ES-I3 (cell line): ENCODE measurements around the gene SRR.

Experiments
- H3K36me3 ChIP-seq: 2 replicates; pipeline ENCODE4 v1.6.1; 2013; ENCODE audit warnings: mild to moderate bottlenecking, low read length, control low read depth, moderate library complexity; ENCODE audit not compliant: insufficient read depth
- H3K4me1 ChIP-seq: 2 replicates; pipeline ENCODE4 v1.6.1; 2013; ENCODE audit warnings: mild to moderate bottlenecking, control low read depth, low read length; ENCODE audit not compliant: insufficient read depth
- H3K9ac ChIP-seq: 2 replicates; pipeline ENCODE4 v1.6.1; 2013; ENCODE audit warnings: low read depth, mild to moderate bottlenecking, low read length, moderate library complexity
- H3K9me3 ChIP-seq: 2 replicates; pipeline ENCODE4 v1.6.1; 2013; ENCODE audit warnings: mild to moderate bottlenecking, low read length, moderate library complexity; ENCODE audit not compliant: control insufficient read depth, insufficient read depth

Gene SRR

DNA sequence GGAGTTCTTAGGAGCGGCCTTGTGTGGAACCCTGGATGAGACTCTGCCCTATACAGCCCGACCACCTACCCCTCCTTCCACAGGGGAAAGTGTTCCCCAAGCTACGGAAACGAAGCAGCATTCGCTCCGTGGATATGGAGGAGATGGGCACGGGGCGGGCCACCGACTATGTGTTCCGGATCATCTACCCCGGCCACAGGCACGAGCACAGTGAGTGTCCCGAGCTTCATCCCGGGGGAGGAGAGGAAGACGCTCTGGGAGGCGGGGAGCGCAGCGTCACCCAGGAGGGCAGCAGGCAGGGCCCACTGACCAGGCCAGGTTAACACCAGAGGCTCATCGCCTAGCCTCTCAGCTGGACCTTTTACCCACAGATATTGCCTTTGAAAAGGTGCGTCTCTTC is 61.4 kb downstream of the SRR start:
- no peak overlapping the region for H3K9ac ChIP-seq
- no peaks in the 10 kb centered on the region for H3K36me3 ChIP-seq
- no peaks in the 10 kb centered on the region for H3K9me3 ChIP-seq
- 0 out of 2 replicates have a peak, but pooled peaks cover 3% of the 10 kb centered on the region for H3K4me1 ChIP-seq

DNA sequence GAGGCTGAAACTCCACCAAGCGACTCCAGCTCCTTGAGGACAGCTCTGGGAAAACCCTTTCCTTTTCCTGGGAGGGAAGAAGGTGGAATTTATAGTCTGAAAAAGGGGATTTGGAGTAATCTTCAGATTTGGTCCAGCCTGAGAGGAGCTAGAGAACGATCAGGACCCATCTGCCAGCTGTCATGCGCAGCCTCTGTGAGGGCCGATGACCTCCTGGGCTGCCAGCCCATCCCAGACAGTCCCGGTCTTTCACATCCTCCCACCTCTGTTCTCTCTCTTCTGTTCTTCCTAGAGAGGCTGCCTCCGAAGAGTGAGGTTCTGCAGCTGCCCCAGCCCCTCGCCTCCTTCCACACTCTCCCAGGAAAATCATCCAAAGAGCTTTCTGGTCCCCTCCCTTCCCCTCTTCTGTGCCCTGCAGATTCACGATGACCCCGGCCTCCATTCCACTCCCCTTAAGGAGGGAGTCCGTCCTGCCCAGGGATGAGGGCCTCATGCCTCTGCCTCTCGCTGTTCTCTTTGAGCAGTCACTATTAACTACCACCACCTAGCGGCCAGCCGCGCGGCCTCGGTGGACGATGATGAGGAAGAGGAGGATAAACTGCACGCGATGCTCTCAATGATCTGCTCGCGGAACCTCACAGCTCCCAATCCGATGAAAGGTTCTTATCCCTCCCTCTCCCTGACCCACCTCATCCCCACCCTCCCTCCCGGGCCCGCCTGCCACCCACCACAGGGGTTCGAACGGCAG is 63.2 kb downstream of the SRR start:
- Histone ChIP-seq H3K4me1 (0 out of 2 replicates have a peak, but pooled peaks cover 3% of the 10 kb centered on the region), H3K9ac (no peak overlapping the region), H3K36me3 (0 out of 2 replicates have a peak, but pooled peaks cover 3% of the 10 kb centered on the region), H3K9me3 (no peaks in the 10 kb centered on the region)

DNA sequence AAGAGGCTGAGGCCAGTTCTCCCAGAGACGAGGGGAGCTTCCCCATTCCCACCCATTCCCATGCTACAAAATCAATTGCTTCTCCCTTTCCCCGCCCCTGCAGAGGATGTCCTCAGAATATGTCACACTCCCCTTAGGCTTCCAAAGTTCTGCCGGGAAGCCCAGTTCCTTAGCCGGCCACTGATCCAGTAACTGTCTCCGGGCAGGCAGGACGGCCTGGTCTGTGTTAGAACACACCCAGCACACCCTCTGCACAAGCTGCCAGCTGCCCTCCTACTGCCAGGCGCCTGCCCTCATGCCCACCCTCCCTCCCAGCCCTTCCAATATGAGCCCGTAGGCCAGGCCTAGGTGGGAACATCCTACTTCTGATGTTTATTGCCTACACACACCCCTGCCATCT is 64.6 kb downstream of the SRR start:
- peaks cover 7% of the 10 kb centered on the region; the same call in 1 of the 2 replicates for H3K36me3 ChIP-seq

GRCh38 chr17:2369039-2369438 is 65.3 kb downstream of the SRR start:
- Histone ChIP-seq H3K4me1 (0 out of 2 replicates have a peak, but pooled peaks cover 3% of the 10 kb centered on the region), H3K9ac (no peak overlapping the region), H3K9me3 (no peaks in the 10 kb centered on the region), H3K36me3 (peaks cover 7% of the 10 kb centered on the region; the same call in 1 of the 2 replicates)

More for the DNA sequence above, 64.6 kb downstream of the SRR start:
- Histone ChIP-seq H3K4me1 (0 out of 2 replicates have a peak, but pooled peaks cover 3% of the 10 kb centered on the region), H3K9me3 (no peaks in the 10 kb centered on the region), H3K9ac (no peak overlapping the region)

- Histone ChIP-seq H3K9ac (no peak overlapping the region), H3K9me3 (no peaks in the 10 kb centered on the region), H3K4me1 (0 out of 2 replicates have a peak, but pooled peaks cover 3% of the 10 kb centered on the region), H3K36me3 (peaks cover 7% of the 10 kb centered on the region; the same call in 1 of the 2 replicates)
These were observed 65.9 kb downstream of the SRR start for GRCh38 chr17:2369551-2370210.

DNA sequence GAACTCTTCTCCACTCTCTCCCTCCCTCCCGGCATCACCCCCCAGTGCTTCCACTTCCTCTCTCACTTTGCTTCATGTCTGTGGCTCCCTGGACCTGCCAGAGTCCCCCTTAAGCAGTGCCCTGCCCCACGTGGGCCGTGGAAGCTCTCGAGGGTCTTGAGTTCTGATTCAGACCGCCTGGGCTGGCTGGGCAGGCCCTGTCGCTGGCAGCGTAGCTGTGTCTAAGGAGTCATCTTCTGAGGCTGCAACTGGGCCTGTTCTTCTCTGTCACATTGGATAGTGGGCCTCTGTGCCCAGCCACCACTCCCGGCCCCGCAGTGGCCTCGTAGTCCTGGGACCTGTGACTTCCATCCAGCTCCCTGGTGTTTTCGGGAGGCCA is 66.5 kb downstream of the SRR start:
- peaks cover 7% of the 10 kb centered on the region; the same call in 1 of the 2 replicates for H3K36me3 ChIP-seq
- H3K9ac ChIP-seq: no peak overlapping the region
- 0 out of 2 replicates have a peak, but pooled peaks cover 3% of the 10 kb centered on the region for H3K4me1 ChIP-seq
- no peaks in the 10 kb centered on the region for H3K9me3 ChIP-seq

DNA sequence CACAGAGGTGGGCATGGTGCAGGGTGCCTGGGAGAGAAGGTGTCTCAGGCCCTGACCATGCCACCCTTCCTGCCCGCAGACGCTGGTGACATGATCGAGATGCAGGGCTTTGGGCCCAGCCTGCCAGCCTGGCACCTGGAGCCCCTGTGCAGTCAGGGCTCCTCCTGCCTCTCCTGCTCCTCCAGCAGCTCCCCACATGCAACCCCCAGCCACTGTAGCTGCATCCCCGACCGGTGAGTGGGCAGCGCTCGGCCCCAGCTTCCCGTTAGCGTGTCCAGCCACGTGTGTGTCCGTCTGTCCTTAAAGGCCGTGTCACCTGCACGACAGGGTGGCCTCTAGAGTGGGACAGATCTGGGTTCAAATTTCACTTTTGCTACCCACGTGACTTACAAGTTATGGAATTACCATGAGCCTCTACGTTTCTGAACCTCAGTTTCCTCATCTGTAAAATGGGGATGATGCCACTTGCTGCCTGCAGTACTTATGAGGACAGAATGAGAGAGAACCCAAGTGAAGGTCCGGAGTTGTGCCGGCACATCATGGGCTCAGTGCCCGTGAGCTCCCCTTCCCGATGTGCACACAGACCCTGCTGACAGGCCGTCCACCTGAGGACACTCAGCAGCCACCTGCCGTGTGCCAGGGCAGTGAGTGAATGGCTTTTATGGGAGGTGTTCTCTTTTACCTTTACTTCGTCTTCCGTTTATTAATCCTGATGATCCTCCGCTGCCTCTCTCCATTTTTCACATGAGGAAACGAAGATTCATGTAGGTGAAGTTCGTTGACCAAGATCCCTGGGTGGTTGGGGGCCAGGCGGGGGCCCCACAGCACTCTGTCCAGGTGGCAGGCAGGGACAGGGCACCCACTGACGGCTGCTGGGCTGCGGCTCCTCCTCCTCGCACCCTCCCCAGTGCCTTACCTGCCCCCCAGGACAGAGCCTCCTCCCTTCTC is 67.7 kb downstream of the SRR start:
- Histone ChIP-seq H3K9me3 (no peaks in the 10 kb centered on the region), H3K36me3 (peaks cover 7% of the 10 kb centered on the region; the same call in 1 of the 2 replicates), H3K9ac (no peak overlapping the region), H3K4me1 (0 out of 2 replicates have a peak, but pooled peaks cover 3% of the 10 kb centered on the region)

DNA sequence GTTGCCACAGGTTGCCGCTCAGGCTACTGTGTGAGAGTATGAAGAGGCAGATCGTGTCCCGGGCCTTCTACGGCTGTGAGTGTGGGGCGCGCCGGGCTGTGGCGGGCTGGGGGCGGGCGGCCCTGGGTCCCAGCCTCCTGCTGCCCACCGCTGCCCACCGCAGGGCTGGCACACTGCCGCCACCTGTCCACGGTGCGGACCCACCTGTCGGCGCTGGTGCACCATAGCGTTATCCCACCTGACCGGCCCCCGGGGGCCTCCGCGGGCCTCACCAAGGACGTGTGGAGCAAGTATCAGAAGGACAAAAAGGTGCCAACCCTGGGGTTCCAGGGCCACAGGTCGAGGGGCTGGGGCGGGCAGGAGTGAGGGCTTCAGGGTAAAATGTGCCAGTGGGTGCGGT is 68.4 kb downstream of the SRR start:
- no peak overlapping the region for H3K9ac ChIP-seq
- peaks cover 7% of the 10 kb centered on the region; the same call in 1 of the 2 replicates for H3K36me3 ChIP-seq
- H3K9me3 ChIP-seq: no peaks in the 10 kb centered on the region
- 0 out of 2 replicates have a peak, but pooled peaks cover 3% of the 10 kb centered on the region for H3K4me1 ChIP-seq

DNA sequence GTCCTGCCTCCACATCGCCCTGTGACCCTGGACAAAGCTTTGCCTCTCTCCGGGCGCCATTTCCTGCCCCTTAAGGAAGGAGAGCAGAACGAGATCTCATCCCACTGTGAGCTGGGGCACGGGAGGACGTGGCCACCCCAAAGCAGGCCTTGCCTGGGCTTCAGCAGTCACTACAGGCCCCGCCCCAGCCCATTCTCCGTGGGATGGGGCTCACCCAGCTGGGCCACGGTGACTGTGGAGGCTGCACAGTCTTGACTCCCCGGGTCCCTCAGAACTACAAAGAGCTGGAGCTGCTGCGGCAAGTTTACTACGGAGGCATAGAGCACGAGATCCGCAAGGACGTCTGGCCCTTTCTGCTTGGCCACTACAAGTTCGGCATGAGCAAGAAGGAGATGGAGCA is 68.9 kb downstream of the SRR start:
- H3K4me1 ChIP-seq: 0 out of 2 replicates have a peak, but pooled peaks cover 3% of the 10 kb centered on the region
- peaks cover 7% of the 10 kb centered on the region; the same call in 1 of the 2 replicates for H3K36me3 ChIP-seq
- no peaks in the 10 kb centered on the region for H3K9me3 ChIP-seq
- H3K9ac ChIP-seq: no peak overlapping the region

DNA sequence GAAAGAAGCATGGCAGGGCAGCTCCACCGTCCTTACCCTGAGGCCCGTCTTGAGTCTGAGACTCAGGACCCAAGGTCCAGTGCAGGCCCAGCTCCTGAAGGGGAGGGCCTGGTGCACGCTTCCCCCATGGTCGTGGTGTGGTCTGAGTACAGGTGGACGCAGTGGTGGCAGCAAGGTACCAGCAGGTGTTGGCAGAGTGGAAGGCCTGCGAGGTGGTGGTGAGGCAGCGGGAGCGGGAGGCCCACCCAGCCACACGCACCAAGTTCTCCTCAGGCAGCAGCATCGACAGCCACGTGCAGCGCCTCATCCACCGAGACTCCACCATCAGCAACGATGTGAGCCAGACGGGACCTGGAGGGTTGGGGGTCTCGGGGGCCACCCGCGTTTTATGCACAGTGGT is 69.4 kb downstream of the SRR start:
- no peak overlapping the region for H3K9ac ChIP-seq
- H3K4me1 ChIP-seq: 0 out of 2 replicates have a peak, but pooled peaks cover 3% of the 10 kb centered on the region
- H3K9me3 ChIP-seq: no peaks in the 10 kb centered on the region
- peaks cover 7% of the 10 kb centered on the region; the same call in 1 of the 2 replicates for H3K36me3 ChIP-seq
